ENCODE data around the gene RBMS1.

Gene RBMS1

GRCh38 chr2:160321006-160321405, 172.6 kb downstream of the RBMS1 start:
- Histone ChIP-seq H3F3A (ENCODE audit: insufficient read depth, low read length) (no peaks in the 10 kb centered on the region), H3K9me3 (replicated peaks; ENCODE audit: insufficient read depth, low read length) (no peaks in the 10 kb centered on the region), H2AFZ (ENCODE audit: low read length) (no peak overlapping the region), H3K4me3 (ENCODE audit: low read length) (no peak overlapping the region), H3K36me3 (replicated peaks; ENCODE audit: insufficient read depth, low read length) (no peaks in the 10 kb centered on the region), H3K4me1 (ENCODE audit: low read length) (peaks cover 18% of the 10 kb centered on the region), H3K79me2 (ENCODE audit: low read length) (no peaks in the 10 kb centered on the region; the same call in 1 of the 2 replicates), H3K9ac (ENCODE audit: low read length) (no peak overlapping the region), H3K27me3 (replicated peaks; ENCODE audit: insufficient read depth, low read length) (no peaks in the 10 kb centered on the region), H3K9me2 (replicated peaks; ENCODE audit: insufficient read depth, low read length) (no peaks in the 10 kb centered on the region), H3K27ac (ENCODE audit: low read length) (no peak overlapping the region), H3K4me2 (ENCODE audit: low read depth, low read length) (no peak overlapping the region), H4K20me1 (ENCODE audit: insufficient read depth, low read length) (no peaks in the 10 kb centered on the region)
- no peak for DNase-seq
- TF ChIP-seq CTCF (IDR thresholded peaks at IDR 0.05; ENCODE audit: low read length) (no peak), EZH2 (optimal IDR thresholded peaks at IDR 0.05; ENCODE audit: low read depth, low read length) (no peak), EZH2phosphoT487 (IDR thresholded peaks at IDR 0.05; ENCODE audit: low read length) (no peak)

GRCh38 chr2:160319700-160320099, 173.9 kb downstream of the RBMS1 start:
- DNase-seq, result no peak
- TF ChIP-seq CTCF (IDR thresholded peaks at IDR 0.05; ENCODE audit: low read length), result no peak
- TF ChIP-seq EZH2 (optimal IDR thresholded peaks at IDR 0.05; ENCODE audit: low read depth, low read length), result no peak
- no peak for TF ChIP-seq EZH2phosphoT487 (IDR thresholded peaks at IDR 0.05; ENCODE audit: low read length)
- peaks cover 14% of the 10 kb centered on the region for H3K4me1 ChIP-seq (ENCODE audit: low read length)
- no peaks in the 10 kb centered on the region for H3K9me2 ChIP-seq (replicated peaks; ENCODE audit: insufficient read depth, low read length)
- no peaks in the 10 kb centered on the region for H3K27me3 ChIP-seq (replicated peaks; ENCODE audit: insufficient read depth, low read length)
- no peak overlapping the region for H3K4me2 ChIP-seq (ENCODE audit: low read depth, low read length)
- no peaks in the 10 kb centered on the region for H3K9me3 ChIP-seq (replicated peaks; ENCODE audit: insufficient read depth, low read length)
- no peaks in the 10 kb centered on the region for H3K36me3 ChIP-seq (replicated peaks; ENCODE audit: insufficient read depth, low read length)
- no peaks in the 10 kb centered on the region for H3F3A ChIP-seq (ENCODE audit: insufficient read depth, low read length)
- H4K20me1 ChIP-seq (ENCODE audit: insufficient read depth, low read length), result no peaks in the 10 kb centered on the region
- H3K79me2 ChIP-seq (ENCODE audit: low read length), result no peaks in the 10 kb centered on the region; the same call in 1 of the 2 replicates
- H3K27ac ChIP-seq (ENCODE audit: low read length), result no peak overlapping the region
- H3K9ac ChIP-seq (ENCODE audit: low read length), result no peak overlapping the region
- H3K4me3 ChIP-seq (ENCODE audit: low read length), result no peak overlapping the region
- no peak overlapping the region for H2AFZ ChIP-seq (ENCODE audit: low read length)

- H3K4me1 ChIP-seq (ENCODE audit: low read length), result peaks cover 14% of the 10 kb centered on the region
- H4K20me1 ChIP-seq (ENCODE audit: insufficient read depth, low read length), result no peaks in the 10 kb centered on the region
- H3K4me2 ChIP-seq (ENCODE audit: low read depth, low read length), result no peak overlapping the region
- TF ChIP-seq EZH2phosphoT487 (IDR thresholded peaks at IDR 0.05; ENCODE audit: low read length) (no peak), CTCF (IDR thresholded peaks at IDR 0.05; ENCODE audit: low read length) (no peak), EZH2 (optimal IDR thresholded peaks at IDR 0.05; ENCODE audit: low read depth, low read length) (no peak)
- H3K9me2 ChIP-seq (replicated peaks; ENCODE audit: insufficient read depth, low read length), result no peaks in the 10 kb centered on the region
- H3F3A ChIP-seq (ENCODE audit: insufficient read depth, low read length), result no peaks in the 10 kb centered on the region
- H3K9ac ChIP-seq (ENCODE audit: low read length), result no peak overlapping the region
- no peak overlapping the region for H2AFZ ChIP-seq (ENCODE audit: low read length)
- no peaks in the 10 kb centered on the region; the same call in 1 of the 2 replicates for H3K79me2 ChIP-seq (ENCODE audit: low read length)
- H3K27ac ChIP-seq (ENCODE audit: low read length), result no peak overlapping the region
- no peaks in the 10 kb centered on the region for H3K27me3 ChIP-seq (replicated peaks; ENCODE audit: insufficient read depth, low read length)
- H3K4me3 ChIP-seq (ENCODE audit: low read length), result no peak overlapping the region
- DNase-seq, result no peak
- no peaks in the 10 kb centered on the region for H3K9me3 ChIP-seq (replicated peaks; ENCODE audit: insufficient read depth, low read length)
- H3K36me3 ChIP-seq (replicated peaks; ENCODE audit: insufficient read depth, low read length), result no peaks in the 10 kb centered on the region
Observed at GRCh38 chr2:160318218-160318617, 175.4 kb downstream of the RBMS1 start.

Data from MM.1S (cell line).